Endodermal cell (in vitro differentiated cells): ENCODE data around the gene COPA. TPM values are rescaled to one million over a fixed set of nuclear protein-coding genes. Genes with fewer than 3 reads are reported as not detected.
A peak's percentile ranks its signal among the peaks of the same experiment; 100 is the strongest.

ENCODE experiments used
- DNase-seq: peaks from one replicate; pipeline ENCODE4 v3.0.0-alpha.2; 2017
- H3K27ac ChIP-seq: 2 replicates; pipeline ENCODE4 v1.5.1; 2013; ENCODE audit warnings: mild to moderate bottlenecking, low read depth, low read length, moderate library complexity
- H3K27me3 ChIP-seq: 2 replicates; pipeline ENCODE4 v1.6.1; 2013; ENCODE audit warnings: mild to moderate bottlenecking, low read length, moderate library complexity; ENCODE audit not compliant: insufficient read depth, control insufficient read depth, poor library complexity, severe bottlenecking
- H3K36me3 ChIP-seq: 2 replicates; pipeline ENCODE4 v1.7.0; 2013; ENCODE audit warnings: mild to moderate bottlenecking, low read length, moderate library complexity; ENCODE audit not compliant: control insufficient read depth, insufficient read depth
- H3K4me1 ChIP-seq: one replicate; pipeline ENCODE4 v1.7.0; 2013; ENCODE audit warnings: low read length; ENCODE audit not compliant: control insufficient read depth, insufficient read depth
- H3K4me3 ChIP-seq: 2 replicates; pipeline ENCODE4 v1.5.1; 2013; ENCODE audit warnings: mild to moderate bottlenecking, low read length, moderate library complexity
- H3K9ac ChIP-seq: 2 replicates; pipeline ENCODE4 v1.6.1; 2013; ENCODE audit warnings: mild to moderate bottlenecking, low read length, moderate library complexity; ENCODE audit not compliant: poor library complexity, severe bottlenecking; ENCODE audit errors: extremely low read depth
- H3K9me3 ChIP-seq: 2 replicates; pipeline ENCODE4 v1.6.1; 2013; ENCODE audit warnings: mild to moderate bottlenecking, low read length, moderate library complexity; ENCODE audit not compliant: control insufficient read depth
- H3K27ac Mint-ChIP-seq: 2 replicates; pipeline ENCODE4 v1.8.0; 2020; ENCODE audit warnings: mixed read lengths
- H3K27me3 Mint-ChIP-seq: 2 replicates; pipeline ENCODE4 v1.8.0; 2021; ENCODE audit warnings: mild to moderate bottlenecking, mixed read lengths; ENCODE audit not compliant: insufficient read depth
- H3K36me3 Mint-ChIP-seq: 2 replicates; pipeline ENCODE4 v1.8.0; 2020; ENCODE audit warnings: low read depth, mixed read lengths
- H3K4me1 Mint-ChIP-seq: 2 replicates; pipeline ENCODE4 v1.8.0; 2020; ENCODE audit warnings: mixed read lengths
- H3K4me3 Mint-ChIP-seq: 2 replicates; pipeline ENCODE4 v1.8.0; 2020; ENCODE audit warnings: mild to moderate bottlenecking, moderate library complexity, mixed read lengths
- H3K9me3 Mint-ChIP-seq: 2 replicates; pipeline ENCODE4 v1.8.0; 2020; ENCODE audit warnings: mild to moderate bottlenecking, mixed read lengths
- WGBS, 2 experiments: methylation state at CpG; one replicate each; pipeline versions ENCODE4 v1.1.5 to v1.1.7; 2013; ENCODE audit warnings: missing lambda C conversion rate in 2 of 2, mixed read lengths in 1 of 2; ENCODE audit not compliant: insufficient coverage in 1 of 2, insufficient read length in 1 of 2; 5-methylcytosine and 5-hydroxymethylcytosine counted together
- total RNA-seq, 2 donors: library from RNA; stranded (reverse); fragmentation: NEBNext Ultra II Directional in 1 of 2; extraction: Animal tissue kit (Norgen Biotek cat#: 25700) in 1 of 2; gene quantifications; 2 replicates in 1 of 2; 3 replicates in 1 of 2; pipeline ENCODE4 v1.2.1, GENCODE V29; 2021
- TF ChIP-seq, protein P1 (sequence below): fragments of 200-600 bp; sonication (generic); conservative IDR thresholded peaks from 2 replicates; pipeline ENCODE4 v1.5.0; 2021; ENCODE audit warnings: antibody characterized with exemption, mild to moderate bottlenecking

COPA gene
- total RNA-seq, 2 donors from 2014 or later, result 159 to 174 TPM

- peaks cover 39% of the 10 kb centered on the region for H3K36me3 Mint-ChIP-seq
- TF ChIP-seq, protein P1, sequence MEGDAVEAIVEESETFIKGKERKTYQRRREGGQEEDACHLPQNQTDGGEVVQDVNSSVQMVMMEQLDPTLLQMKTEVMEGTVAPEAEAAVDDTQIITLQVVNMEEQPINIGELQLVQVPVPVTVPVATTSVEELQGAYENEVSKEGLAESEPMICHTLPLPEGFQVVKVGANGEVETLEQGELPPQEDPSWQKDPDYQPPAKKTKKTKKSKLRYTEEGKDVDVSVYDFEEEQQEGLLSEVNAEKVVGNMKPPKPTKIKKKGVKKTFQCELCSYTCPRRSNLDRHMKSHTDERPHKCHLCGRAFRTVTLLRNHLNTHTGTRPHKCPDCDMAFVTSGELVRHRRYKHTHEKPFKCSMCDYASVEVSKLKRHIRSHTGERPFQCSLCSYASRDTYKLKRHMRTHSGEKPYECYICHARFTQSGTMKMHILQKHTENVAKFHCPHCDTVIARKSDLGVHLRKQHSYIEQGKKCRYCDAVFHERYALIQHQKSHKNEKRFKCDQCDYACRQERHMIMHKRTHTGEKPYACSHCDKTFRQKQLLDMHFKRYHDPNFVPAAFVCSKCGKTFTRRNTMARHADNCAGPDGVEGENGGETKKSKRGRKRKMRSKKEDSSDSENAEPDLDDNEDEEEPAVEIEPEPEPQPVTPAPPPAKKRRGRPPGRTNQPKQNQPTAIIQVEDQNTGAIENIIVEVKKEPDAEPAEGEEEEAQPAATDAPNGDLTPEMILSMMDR, result no peak
- no peaks in the 10 kb centered on the region for H3K27me3 Mint-ChIP-seq
- H3K4me1 Mint-ChIP-seq, result peaks cover 13% of the 10 kb centered on the region
- H3K4me3 Mint-ChIP-seq, result no peak overlapping the region
- H3K9ac ChIP-seq, result no peak overlapping the region
- H3K4me1 ChIP-seq, result no peaks in the 10 kb centered on the region
- no peaks in the 10 kb centered on the region for H3K27me3 ChIP-seq
- no peaks in the 10 kb centered on the region for H3K9me3 Mint-ChIP-seq
- WGBS, 2 experiments, result 90% methylated on average over 1 of the region's 1 CpG; no CpG with 5 or more reads in 1 of the 2 experiments
- DNase-seq, result no peak
- no peaks in the 10 kb centered on the region for H3K9me3 ChIP-seq
- peaks cover 42% of the 10 kb centered on the region for H3K36me3 ChIP-seq
- no peak overlapping the region for H3K4me3 ChIP-seq
- peak overlapping the region; percentile 23 for H3K27ac Mint-ChIP-seq
- no peak overlapping the region for H3K27ac ChIP-seq
Measured at GRCh38 chr1:160245434-160245833, 97.6 kb downstream of the COPA start.

GRCh38 chr1:160244209-160244608, 98.8 kb downstream of the COPA start:
- H3K27ac ChIP-seq, result no peak overlapping the region
- no peaks in the 10 kb centered on the region for H3K27me3 ChIP-seq
- Mint-ChIP-seq H3K27ac (no peak overlapping the region), H3K36me3 (peaks cover 45% of the 10 kb centered on the region), H3K4me1 (peaks cover 13% of the 10 kb centered on the region), H3K27me3 (no peaks in the 10 kb centered on the region), H3K4me3 (no peak overlapping the region), H3K9me3 (no peaks in the 10 kb centered on the region)
- TF ChIP-seq, protein P1, result no peak
- no peaks in the 10 kb centered on the region for H3K9me3 ChIP-seq
- WGBS, 2 experiments, result 96% methylated on average over 1 of the region's 1 CpG; no CpG with 5 or more reads in 1 of the 2 experiments
- no peak overlapping the region for H3K9ac ChIP-seq
- no peak overlapping the region for H3K4me3 ChIP-seq
- DNase-seq, result no peak
- peaks cover 43% of the 10 kb centered on the region for H3K36me3 ChIP-seq
- no peaks in the 10 kb centered on the region for H3K4me1 ChIP-seq

DNA sequence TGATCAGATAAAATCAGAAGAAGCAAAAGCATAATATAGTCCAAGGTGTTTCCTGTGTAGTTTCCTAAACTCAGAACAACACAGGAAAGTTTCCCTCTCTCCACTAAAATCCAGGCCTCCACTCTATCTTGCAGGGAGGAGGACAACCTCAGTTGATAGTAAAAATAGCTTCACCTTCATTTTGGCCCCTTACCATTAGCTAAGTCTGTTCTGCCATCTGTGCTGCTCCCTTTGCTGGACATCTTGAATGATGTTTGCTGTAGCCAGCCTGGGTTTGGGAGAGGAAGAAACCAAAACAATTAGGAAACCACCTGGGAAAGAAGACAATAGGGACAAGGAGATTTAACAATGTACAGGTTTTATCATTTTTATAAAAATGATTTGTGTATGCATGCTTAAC, 99.3 kb downstream of the COPA start:
- peaks cover 13% of the 10 kb centered on the region for H3K4me1 Mint-ChIP-seq
- H3K27ac ChIP-seq, result no peak overlapping the region
- no peak for DNase-seq
- TF ChIP-seq, protein P1, result no peak
- no peaks in the 10 kb centered on the region for H3K27me3 ChIP-seq
- H3K9me3 Mint-ChIP-seq, result no peaks in the 10 kb centered on the region
- H3K27ac Mint-ChIP-seq, result no peak overlapping the region
- H3K4me3 Mint-ChIP-seq, result no peak overlapping the region
- H3K36me3 ChIP-seq, result peaks cover 46% of the 10 kb centered on the region
- no peaks in the 10 kb centered on the region for H3K4me1 ChIP-seq
- no peak overlapping the region for H3K4me3 ChIP-seq
- peaks cover 50% of the 10 kb centered on the region for H3K36me3 Mint-ChIP-seq
- H3K27me3 Mint-ChIP-seq, result no peaks in the 10 kb centered on the region
- H3K9ac ChIP-seq, result no peak overlapping the region
- no peaks in the 10 kb centered on the region for H3K9me3 ChIP-seq
